ENCODE measurements around the gene LRRC9.
A peak's percentile ranks its signal among the peaks of the same experiment; 100 is the strongest.
"Not testable (repeated sequence)": the region's sequence is repeated elsewhere in the genome, so short reads cannot be mapped to it uniquely, and the experiment has no call there.

LRRC9 gene

DNA sequence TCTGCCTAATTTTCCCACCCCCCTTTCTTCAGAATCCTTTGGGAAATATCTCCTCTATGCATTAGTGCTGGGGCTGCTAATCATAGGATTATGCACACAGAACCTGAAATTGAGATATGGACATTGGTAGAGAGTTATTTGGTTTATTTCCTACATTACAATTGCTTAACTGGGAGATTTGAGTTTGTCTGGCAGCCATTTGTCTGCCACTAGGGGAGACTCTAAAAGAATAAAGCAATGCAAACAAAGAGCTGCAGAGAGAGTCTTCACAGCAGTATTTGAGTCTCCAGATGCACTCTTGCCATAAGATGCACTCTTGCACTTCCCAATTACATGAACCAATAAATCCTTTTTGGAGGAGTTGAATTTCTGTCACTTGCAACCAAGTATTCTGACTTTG lies 159.8 kb downstream of the LRRC9 start:
- no peak for DNase-seq

- no peak for DNase-seq
Measured at GRCh38 chr14:60085085-60085484, 165.1 kb downstream of the LRRC9 start.

DNA sequence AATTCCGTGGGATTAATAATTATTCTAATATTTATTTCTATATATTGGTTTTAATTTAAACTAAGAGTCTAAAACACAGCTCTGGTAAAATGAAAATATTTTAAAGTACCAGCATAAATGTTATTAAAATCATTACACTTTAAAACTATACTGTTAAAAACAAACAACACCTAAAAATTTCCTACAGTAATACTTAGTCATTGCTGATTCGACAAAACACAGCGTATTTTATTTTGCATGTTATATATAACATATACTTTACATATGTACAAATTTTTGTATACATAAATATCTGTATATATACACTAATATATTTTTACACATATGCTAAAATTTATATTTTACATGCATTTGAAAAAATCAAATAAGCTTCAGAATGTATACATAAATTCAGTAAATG lies 165.7 kb downstream of the LRRC9 start:
- DNase-seq = no peak

GRCh38 chr14:60087668-60088067 lies 167.7 kb downstream of the LRRC9 start:
- DNase-seq = no peak

DNA sequence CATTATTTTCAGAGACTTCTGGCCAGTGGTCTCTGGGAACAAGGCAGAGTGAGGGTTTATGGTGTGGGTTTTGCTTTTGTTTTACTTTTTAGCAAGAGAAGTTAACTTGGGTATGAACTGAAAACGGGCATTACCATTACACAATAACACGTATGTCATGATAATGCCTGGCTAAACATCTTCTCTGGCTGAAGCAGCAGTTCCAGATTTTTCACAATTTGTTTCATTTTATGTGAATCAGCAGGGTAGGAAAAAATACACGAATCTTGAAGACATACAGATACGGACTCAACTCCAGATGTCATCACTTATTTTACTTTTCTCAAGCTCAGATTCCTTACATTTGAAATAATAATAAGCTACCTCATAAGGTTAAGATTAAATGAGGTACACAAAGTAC lies 169.3 kb downstream of the LRRC9 start:
- DNase-seq = no peak

DNA sequence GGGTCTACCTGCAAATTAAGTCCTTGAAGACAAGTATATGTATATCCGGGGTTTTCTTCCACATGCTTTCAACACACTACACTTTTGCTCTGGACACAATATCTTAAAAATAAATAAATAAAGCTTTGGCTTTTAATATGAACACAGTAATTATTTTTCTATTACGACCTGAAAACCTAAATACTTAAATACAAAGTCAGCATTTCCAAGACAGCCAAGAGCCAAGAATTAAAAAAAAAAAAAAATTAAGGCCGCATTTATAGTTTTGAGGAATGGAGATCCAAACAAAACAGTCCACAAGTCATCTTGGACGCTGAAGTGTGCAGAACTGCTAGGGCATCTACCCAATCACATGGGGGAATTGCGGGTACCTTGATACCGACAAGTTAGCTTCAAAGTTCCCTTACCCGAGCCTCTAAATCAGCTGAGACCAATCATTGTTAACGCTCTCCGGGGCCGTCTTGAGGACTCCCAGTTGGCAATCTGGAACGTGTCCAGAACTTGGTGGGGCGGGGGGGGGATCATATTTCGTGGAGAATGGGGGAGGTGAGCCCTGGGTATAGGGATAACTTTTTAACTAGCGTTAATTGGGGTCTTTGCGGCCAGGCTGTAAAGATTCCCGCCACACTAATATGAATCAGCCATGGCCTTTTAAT lies 171.0 kb downstream of the LRRC9 start:
- DNase-seq = peak; percentile 2

- peak; percentile 90 for DNase-seq
Measured at GRCh38 chr14:60091550-60092525, 171.9 kb downstream of the LRRC9 start, which contains the start of gene PCNX4. PCNX4 (plus strand) TSS chr14:60091923; CDS start chr14:60107639, 15,716 bp downstream.

DNA sequence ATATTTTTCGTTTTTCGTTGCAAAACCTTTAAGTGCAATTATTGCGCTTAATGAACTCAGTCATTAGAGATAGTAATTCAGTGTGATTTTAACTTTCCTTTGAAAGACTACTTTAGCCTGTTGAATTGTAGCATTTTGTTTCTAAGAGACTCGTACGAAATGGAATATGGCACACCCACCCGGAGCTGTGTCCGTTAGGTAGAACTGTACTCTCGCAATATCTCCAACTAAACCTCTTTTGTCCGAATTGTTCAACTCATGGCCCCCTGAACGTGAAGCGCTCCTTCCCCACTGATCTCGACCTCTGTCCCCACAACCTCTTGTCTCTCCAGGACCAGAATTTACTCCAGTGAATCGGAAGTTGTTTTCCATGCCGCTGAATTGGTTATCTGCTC lies 172.6 kb downstream of the LRRC9 start:
- DNase-seq = peak; percentile 3

DNA sequence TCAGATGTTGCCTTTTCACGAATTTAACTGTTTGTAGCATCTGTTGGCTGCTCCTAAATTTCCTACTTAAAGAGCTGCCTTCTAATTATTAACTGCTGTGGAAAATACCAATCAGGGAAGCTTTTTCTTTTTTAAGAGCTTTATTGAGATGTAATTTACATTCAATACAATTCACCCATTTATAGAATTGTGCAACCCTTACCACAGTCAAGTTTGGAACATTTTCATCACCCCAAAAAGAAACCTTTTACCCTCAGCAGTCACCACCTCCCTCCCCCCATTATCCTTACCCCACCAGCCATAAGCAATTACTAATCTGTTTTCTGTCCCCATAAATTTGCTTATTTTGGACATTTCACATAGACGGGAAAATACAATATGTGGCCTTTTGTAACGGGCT lies 173.1 kb downstream of the LRRC9 start:
- no peak for DNase-seq

DNA sequence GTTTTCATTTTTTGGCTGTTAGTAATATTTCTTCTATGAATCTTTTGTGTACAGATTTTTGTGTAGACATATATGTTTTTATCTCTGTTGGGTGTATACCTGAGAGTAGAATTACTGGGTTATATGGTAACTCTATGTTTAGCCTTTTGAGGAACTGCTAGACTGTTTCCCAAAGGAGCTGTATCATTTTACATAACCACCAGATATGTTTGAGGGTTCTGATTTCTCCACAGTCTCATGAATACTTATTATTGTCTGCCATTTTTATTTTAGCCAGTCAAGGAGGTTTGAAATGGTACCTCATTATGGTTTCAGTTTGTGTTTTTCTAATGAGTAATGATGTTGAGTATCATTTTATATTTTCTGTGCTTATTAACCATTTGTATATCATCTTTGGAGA lies 173.7 kb downstream of the LRRC9 start:
- no peak for DNase-seq

DNA sequence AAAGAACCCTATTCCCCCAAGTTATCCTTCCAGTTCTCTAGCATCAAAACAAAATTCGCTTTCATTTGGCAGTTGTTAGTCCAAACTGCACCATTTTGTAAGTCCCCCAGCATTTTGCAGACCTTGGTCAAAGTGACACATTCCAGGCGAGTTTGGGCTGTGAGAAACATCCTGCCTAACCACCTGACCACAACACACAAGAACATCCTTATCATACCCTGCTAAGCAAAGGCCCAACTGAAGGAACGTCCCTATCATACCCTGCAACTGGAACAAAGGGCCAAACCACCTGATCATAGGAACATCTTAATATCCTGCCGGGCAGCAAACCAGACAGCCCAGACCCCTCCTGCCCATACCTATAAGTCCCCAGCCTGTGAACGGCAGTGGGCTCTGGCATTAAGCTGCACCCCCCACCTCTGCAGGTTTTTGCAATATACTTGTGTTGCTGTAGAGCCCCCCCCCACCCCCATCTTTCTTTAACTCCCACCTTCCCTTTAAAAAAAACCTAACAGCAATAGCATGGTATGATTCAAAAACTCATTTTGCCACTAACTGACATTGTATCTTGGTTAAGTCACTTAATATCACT lies 174.5 kb downstream of the LRRC9 start:
- no peak for DNase-seq

DNA sequence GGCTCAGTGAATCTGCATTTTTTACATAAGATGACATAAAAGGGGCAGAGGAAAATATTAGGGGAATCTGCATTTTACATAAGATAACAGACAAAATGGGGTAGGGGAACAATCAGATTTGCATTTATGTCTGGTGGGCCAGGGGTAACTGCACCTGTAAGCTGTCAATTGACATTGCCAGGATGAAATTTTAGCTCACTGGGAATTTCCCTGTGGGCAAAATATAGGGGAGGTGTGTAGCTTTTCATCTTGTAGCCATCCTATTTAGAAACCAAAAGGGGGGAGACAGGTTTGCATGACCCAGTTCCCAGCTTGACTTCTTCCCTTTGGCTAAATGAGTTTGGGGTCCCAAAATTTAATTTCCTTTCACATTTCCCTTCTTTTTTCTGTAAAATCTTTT lies 175.3 kb downstream of the LRRC9 start:
- no peak for DNase-seq

- no peak for DNase-seq
Measured at GRCh38 chr14:60095781-60096450, 176.0 kb downstream of the LRRC9 start.

DNA sequence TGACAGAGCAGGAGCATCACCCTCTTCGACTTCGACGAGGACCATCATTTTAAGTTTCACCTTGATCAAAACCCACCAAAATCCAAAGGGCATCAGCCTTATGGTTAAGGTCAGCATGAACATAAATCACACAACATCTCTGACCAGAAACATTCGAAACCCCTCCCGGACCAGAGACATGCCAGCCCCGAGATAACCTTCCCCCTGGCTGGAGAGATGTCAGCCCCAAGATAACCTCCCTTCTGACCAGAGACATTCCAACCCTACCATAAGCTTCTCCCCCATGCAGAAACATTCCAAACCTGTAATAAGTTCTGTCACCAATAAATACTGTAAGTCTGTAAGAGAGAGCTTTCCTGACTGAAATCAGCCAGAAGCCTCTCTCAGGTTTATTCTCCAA lies 178.0 kb downstream of the LRRC9 start:
- DNase-seq = no peak

- DNase-seq = not testable (repeated sequence)
Measured at GRCh38 chr14:60099855-60100254, 179.9 kb downstream of the LRRC9 start.

DNA sequence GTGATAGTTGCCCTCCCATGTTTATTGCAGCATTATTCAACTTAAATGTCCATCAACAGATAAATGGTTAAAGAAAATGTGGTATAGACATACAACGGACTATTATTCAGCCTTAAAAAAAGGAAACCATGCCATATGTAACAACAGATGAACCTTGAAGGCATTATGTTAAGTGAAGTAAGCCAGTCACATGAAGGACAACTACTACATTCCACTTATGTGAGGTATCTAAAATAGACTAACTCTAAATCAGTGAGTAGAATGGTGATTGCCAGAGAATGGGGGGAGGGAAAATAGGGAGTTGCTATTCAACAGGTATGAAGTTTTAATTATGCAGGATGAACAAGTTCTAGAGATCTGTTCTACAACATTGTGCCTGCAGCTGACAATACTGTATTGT lies 181.8 kb downstream of the LRRC9 start:
- no peak for DNase-seq

DNA sequence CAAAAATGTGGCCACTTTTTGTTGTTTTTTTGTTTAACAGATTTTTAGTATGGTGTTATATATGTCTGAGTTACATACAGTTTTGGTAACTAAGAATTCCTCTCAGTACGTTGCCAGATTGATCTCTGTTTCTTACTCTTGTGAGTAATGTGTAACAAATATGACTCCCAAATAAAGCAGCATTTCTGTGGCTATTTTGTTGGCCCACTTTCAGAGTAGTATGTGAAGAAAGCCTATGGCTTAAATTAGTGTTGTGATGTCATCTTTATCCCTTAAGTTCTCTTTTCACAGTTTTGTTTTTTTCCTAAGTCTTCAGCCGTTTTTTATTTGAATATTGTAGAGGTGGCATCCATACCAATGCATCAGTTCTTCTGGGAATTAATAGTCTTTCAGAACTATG lies 182.4 kb downstream of the LRRC9 start:
- no peak for DNase-seq

- no peak for DNase-seq
Measured at GRCh38 chr14:60106339-60106738, 186.4 kb downstream of the LRRC9 start.

DNA sequence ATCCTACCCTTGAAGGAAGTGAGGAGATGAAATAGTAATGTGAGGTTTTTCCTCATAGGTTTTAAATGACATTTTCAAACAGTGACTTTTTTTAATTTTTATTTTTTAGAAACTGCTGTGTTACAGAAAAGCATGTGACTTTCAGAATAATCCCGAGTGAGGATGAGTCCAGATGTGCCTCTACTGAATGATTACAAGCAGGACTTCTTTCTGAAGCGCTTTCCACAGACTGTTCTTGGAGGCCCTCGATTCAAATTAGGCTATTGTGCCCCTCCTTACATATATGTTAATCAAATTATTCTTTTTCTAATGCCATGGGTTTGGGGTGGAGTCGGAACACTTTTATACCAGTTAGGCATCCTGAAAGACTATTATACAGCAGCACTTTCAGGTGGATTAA lies 187.5 kb downstream of the LRRC9 start:
- no peak for DNase-seq

DNA sequence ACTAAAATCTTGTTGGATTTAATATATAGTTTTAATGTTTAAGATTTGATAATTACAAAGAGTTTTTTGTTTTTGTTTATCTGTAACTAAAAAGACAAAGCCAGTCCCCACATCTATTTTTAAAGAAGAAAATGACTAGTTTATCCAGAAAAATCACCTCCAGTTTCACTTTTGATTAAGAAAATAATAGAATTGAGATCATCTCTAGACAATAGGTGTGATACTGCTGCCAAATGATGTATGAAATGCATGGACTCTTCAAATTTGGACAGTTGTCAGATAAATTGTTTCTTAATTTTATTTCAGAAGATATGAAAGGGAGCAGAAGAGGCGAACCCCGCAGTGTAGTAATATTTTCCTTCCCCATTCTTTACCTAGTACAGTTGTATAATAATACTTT lies 191.8 kb downstream of the LRRC9 start:
- no peak for DNase-seq
